ENCODE measurements around the gene MAP4K3. TPM values are rescaled to one million over a fixed set of nuclear protein-coding genes. Genes with fewer than 3 reads are reported as not detected.

MAP4K3 gene
- 10 to 100 TPM; 10.9 to 13.1 TPM for total RNA-seq

DNA sequence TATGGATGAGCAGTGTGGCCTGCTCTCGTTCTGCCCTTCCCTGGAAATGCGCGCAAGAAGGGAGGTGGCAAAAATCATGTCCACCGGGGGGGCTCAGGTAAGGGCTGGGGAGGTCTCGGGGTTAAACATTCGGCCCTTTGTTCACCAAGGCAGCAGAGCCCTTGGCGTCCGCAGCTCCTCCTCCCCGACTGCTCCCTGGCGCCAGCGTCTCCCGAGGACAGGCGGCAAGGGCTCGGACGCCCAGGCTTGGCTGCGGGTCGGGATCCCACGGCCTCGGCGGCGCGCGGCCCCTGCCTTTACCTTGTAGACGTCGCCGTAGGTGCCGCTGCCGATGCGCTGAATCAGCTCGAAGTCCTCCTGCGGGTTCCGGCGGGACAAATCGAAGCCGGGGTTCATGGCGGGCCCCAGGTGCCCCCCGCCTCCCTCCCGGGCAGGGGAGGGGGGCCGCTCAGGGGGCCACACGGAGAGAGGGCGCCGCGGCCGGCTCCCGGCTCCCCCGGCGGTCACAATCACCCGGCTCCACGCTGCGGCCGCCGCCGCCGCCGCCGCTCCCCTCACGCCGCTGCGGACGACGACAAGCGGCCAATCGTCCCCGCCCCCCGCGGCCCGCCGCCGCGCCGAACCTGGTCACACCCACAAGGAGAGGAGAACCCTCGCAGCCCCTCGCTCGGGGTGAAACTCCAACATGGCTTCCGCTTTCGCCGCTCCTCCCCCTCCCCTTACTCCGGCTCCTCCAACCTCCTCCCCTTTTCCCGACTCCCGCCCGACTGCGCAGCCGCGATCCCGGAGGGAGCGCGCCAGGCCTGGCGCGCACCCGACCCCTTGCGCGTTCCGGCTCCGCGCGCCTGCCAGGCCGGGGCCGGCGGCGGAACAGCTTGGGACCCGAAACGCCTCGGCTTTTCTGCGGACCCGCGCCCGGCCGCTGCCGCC, at the start of gene MAP4K3:
MAP4K3 (minus strand) TSS at position 694 of the 930 bp plus-strand sequence; CDS start at position 396, 298 bp downstream.
- H3K4me1 Mint-ChIP-seq = peaks cover 37% of the 10 kb centered on the region
- H3K36me3 Mint-ChIP-seq = peaks cover 4% of the 10 kb centered on the region
- H3K4me3 Mint-ChIP-seq = peak within 1 kb of the TSS; percentile 80
- ATAC-seq (peak; percentile 79), DNase-seq (peak; percentile 85)
- peaks cover 4% of the 10 kb centered on the region for H3K9me3 Mint-ChIP-seq (ENCODE audit: low read depth)
- CTCF ChIA-PET = interaction anchor here (1.6 kb wide), 1 partner anchor 57 kb away, joined by 3 read pairs; no protein-coding TSS in a partner anchor
- H3K27me3 Mint-ChIP-seq = no peaks in the 10 kb centered on the region
- H3K27ac Mint-ChIP-seq = peak within 1 kb of the TSS; percentile 81

DNA sequence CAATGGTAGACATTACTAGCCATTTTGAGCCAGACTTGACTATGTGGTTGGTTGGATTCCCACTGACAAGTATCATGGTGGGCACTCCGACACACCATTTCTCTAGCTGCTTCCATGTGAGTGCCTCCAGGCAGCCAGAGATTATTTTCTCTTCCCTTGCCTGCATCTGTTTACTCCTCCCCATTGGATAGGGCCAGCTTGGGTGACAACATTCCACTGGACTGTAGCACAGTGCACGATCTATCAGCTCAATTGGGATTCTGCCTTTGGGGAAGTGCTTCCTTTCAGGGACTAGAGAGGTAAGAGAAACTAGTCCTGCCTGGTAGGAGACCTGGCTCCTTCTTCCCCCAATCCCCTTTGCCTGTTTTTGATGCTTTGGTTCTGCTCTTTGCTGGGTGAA, 49.0 kb upstream of the MAP4K3 start:
- CTCF ChIA-PET = no interaction called here
- DNase-seq (no peak), ATAC-seq (no peak)
- Mint-ChIP-seq H3K4me3 (no peak overlapping the region), H3K4me1 (peaks cover 3% of the 10 kb centered on the region), H3K27me3 (peaks cover 33% of the 10 kb centered on the region), H3K36me3 (peaks cover 2% of the 10 kb centered on the region), H3K27ac (no peak overlapping the region), H3K9me3 (ENCODE audit: low read depth) (no peaks in the 10 kb centered on the region)

DNA sequence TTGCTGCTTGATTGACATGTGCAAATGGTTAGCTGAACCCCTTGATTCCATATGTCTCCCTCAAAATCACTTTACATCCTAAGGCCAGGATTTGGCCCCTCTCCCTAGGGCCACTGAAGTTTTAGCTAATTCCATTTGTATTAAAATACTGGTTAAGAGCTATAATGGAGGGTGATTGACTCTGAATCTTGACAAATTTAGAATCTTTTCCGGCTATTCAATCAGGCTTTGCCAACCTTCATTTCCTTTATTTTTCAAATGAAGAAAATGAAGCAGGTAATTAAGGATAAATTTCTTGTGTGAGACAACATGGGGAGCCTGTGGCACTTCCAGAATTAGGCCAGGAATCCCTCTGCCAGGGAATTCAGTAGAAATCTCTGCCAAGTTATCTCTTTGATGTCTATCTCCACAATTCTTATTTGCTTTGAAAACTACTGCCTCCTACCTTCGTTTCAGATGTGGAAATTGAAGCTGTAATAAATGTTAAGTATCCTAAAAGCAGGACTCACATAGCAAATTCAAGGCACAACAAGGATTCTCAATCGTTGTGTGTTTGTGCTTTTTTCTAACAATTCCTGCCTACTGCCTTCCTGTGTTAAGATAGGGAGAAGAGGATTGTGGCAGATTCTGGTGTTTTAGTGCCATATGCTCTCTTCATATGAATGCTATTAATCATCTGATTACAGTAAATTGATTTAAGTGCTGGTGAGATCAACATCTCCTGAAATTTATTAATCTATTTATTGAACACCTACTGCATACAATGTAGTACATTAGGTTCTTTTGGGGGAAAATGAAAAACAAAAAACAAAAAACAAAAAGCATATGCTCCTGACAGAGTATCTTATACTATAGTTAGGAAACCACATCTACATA, 47.8 kb upstream of the MAP4K3 start:
- CTCF ChIA-PET = no interaction called here
- Mint-ChIP-seq H3K27me3 (peaks cover 30% of the 10 kb centered on the region), H3K27ac (no peak overlapping the region)

DNA sequence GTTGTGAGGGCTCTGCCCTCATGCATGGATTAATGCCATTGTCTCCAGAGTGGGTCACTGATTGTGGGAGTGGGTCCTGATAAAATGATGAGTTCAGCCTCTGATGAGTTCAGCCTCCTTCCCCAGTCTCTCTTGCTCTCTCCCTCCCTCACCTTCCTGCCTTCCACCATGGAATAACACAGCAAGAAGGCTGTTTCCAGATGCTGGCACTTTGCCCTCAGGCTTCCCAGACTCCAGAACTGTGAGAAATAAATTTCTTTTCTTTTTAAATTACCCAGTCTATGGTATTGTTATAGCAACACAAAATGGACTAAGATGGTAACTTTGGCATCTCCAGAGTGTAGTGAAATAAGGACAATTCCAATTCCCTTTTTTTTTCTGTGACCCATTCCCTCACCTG, 47.1 kb upstream of the MAP4K3 start:
- DNase-seq = no peak
- no peaks in the 10 kb centered on the region for H3K36me3 Mint-ChIP-seq
- CTCF ChIA-PET = no interaction called here
- H3K9me3 Mint-ChIP-seq (ENCODE audit: low read depth) = no peaks in the 10 kb centered on the region
- peaks cover 30% of the 10 kb centered on the region for H3K27me3 Mint-ChIP-seq
- H3K4me3 Mint-ChIP-seq = no peak overlapping the region
- no peak for ATAC-seq
- no peak overlapping the region for H3K27ac Mint-ChIP-seq
- H3K4me1 Mint-ChIP-seq = no peaks in the 10 kb centered on the region

More for the DNA sequence above, 47.8 kb upstream of the MAP4K3 start:
- Mint-ChIP-seq H3K4me1 (no peaks in the 10 kb centered on the region), H3K4me3 (no peak overlapping the region), H3K36me3 (no peaks in the 10 kb centered on the region), H3K9me3 (ENCODE audit: low read depth) (no peaks in the 10 kb centered on the region)
- no peak for ATAC-seq
- DNase-seq = no peak

DNA sequence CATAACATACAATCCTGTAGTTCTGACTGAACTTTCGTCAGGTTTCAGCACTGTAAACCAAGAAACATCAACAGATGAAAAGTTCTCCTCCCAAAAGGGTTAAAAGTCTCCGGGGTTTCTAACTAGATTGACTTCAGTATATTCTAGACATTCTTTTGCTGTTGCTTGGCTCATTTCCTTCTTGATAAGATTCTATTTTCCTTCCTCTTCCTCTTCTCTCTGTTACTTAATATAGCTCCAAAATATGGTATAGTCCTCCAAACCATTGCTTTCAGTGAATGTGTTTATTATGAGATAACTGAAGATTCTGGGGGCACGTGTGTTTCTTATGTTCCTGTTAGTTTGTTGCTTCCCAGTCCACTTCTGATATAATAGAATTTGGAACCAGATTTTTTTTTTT, 46.4 kb upstream of the MAP4K3 start:
- Mint-ChIP-seq H3K36me3 (peaks cover 2% of the 10 kb centered on the region), H3K27me3 (peaks cover 30% of the 10 kb centered on the region), H3K4me3 (no peak overlapping the region), H3K4me1 (no peaks in the 10 kb centered on the region), H3K27ac (no peak overlapping the region), H3K9me3 (ENCODE audit: low read depth) (no peaks in the 10 kb centered on the region)
- DNase-seq = no peak
- CTCF ChIA-PET = no interaction called here
- no peak for ATAC-seq

DNA sequence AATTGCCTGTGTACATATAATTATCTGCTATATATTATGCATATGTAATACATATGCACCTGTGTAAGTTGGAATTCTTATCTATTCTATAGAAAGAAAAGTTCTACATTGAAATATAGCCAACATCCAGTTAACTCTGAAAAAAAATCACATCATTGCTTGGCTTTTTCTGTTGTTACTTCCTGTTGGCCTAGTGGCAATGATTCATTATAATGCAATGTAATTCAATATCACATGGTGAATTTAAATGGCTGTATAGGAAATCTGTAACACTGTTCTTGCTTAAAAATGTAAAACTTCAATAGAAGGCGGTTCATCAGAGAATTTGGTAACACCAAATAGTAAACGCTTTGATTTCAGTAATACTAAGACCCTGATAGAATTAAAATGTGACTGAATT, 44.5 kb upstream of the MAP4K3 start:
- Mint-ChIP-seq H3K36me3 (peaks cover 19% of the 10 kb centered on the region), H3K27ac (no peak overlapping the region), H3K4me3 (no peak overlapping the region), H3K27me3 (peaks cover 21% of the 10 kb centered on the region), H3K4me1 (no peaks in the 10 kb centered on the region), H3K9me3 (ENCODE audit: low read depth) (peaks cover 8% of the 10 kb centered on the region)
- CTCF ChIA-PET = interaction anchor here (0.6 kb wide), 1 partner anchor 534 kb away, joined by 3 read pairs; no protein-coding TSS in a partner anchor
- DNase-seq (no peak), ATAC-seq (no peak)

DNA sequence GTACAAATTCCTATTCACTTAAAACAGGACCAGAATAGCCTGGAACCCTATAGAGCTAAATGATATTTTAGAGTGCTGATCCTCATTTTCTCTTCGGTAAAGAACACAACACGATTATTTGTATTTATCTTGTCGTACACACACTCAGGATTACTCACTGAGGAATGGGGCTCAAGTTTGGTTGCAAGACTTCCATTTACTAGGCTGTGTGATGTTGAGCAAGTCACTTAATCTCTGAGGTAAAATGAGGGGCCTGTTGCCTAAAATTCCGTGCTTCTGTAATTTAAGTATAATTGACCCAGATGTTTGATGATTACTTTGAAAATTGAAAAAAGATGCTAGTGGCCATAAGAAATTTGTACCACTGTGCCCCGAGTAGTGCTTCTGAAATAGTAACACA, 42.6 kb upstream of the MAP4K3 start:
- peaks cover 11% of the 10 kb centered on the region for H3K9me3 Mint-ChIP-seq (ENCODE audit: low read depth)
- DNase-seq (no peak), ATAC-seq (no peak)
- no peaks in the 10 kb centered on the region for H3K4me1 Mint-ChIP-seq
- no peak overlapping the region for H3K27ac Mint-ChIP-seq
- H3K4me3 Mint-ChIP-seq = no peak overlapping the region
- H3K36me3 Mint-ChIP-seq = peaks cover 27% of the 10 kb centered on the region
- CTCF ChIA-PET = no interaction called here
- peaks cover 6% of the 10 kb centered on the region for H3K27me3 Mint-ChIP-seq

DNA sequence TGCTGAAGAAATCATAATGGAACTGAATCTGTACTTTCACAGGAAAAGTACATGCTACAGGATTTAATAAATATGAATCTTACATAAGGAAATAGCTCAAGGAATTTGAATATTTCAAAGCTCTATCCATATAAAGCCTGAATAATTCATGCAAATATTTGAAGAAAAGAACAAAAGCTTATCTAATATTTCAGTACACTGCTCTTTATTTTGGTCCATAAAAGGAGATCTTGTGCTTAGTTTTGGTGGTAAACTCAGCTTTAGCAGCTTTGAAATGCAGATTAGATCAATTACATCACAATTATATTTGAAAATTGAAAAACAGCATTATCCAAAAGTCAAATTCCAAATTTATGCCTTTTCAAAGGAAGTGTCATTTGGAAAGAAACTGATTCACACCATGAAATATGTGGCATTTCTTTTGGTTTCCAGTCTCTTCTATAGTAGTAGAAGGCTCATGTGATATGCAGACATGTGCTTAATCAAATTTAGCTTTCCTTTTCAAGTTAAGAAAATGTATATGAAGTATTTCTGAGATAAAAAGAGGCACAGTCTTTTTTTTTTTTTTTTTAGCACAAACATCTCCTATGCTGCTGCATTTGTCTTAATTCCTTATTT, 42.1 kb upstream of the MAP4K3 start:
- H3K27ac Mint-ChIP-seq = no peak overlapping the region
- H3K9me3 Mint-ChIP-seq (ENCODE audit: low read depth) = peaks cover 11% of the 10 kb centered on the region
- ATAC-seq = no peak
- peaks cover 27% of the 10 kb centered on the region for H3K36me3 Mint-ChIP-seq
- no peaks in the 10 kb centered on the region for H3K4me1 Mint-ChIP-seq
- peaks cover 4% of the 10 kb centered on the region for H3K27me3 Mint-ChIP-seq
- H3K4me3 Mint-ChIP-seq = no peak overlapping the region
- DNase-seq = no peak
- CTCF ChIA-PET = no interaction called here

DNA sequence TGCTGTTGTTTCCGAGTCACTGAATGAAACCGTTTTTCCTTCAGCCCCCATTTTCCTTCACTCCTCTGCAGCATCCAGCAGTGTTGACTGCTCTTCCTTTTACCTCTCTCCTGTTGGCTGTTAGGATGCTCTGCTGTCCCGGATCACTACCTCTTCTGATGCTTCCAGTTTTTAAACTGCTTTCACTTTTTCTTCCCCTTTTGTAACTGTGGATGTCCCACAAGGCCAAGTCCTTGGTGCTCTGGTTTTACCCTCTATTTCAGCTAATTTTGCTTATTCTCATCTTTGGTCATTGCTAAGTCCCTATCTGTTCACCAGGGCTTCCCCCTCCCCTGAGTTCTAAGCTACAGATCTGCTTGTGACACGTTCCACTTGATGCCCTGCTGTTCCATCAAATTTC, 39.4 kb upstream of the MAP4K3 start:
- H3K4me3 Mint-ChIP-seq = no peak overlapping the region
- peaks cover 11% of the 10 kb centered on the region for H3K9me3 Mint-ChIP-seq (ENCODE audit: low read depth)
- H3K27ac Mint-ChIP-seq = no peak overlapping the region
- no peak for DNase-seq
- peaks cover 27% of the 10 kb centered on the region for H3K36me3 Mint-ChIP-seq
- CTCF ChIA-PET = no interaction called here
- H3K4me1 Mint-ChIP-seq = no peaks in the 10 kb centered on the region
- ATAC-seq = no peak
- H3K27me3 Mint-ChIP-seq = no peaks in the 10 kb centered on the region

DNA sequence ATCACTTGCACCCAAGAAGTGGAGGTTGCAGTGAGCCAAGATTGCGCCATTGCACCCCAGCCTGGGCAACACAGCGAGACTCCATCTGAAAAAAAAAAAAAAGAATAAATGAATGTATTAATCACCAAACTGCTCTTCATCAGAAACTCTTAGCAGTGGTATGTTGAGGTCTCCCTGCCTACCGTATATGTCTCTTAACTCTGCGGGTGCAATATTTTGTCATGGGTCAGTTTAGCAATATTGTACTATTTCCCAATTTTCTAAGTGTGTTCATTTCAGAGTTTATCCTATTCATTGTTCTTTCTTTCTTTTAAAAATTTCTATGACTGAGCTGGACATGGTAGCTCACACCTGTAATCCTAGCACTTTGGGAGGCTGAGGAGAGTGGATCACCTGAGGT, 37.9 kb upstream of the MAP4K3 start:
- no peak for DNase-seq
- Mint-ChIP-seq H3K36me3 (peaks cover 27% of the 10 kb centered on the region), H3K4me1 (no peaks in the 10 kb centered on the region), H3K4me3 (no peak overlapping the region), H3K27ac (no peak overlapping the region), H3K27me3 (no peaks in the 10 kb centered on the region), H3K9me3 (ENCODE audit: low read depth) (peaks cover 11% of the 10 kb centered on the region)
- no peak for ATAC-seq
- CTCF ChIA-PET = interaction anchor here (0.7 to 1.5 kb wide), 2 partner anchors 20 to 753 kb away, joined by 3 read pairs; no protein-coding TSS in a partner anchor

DNA sequence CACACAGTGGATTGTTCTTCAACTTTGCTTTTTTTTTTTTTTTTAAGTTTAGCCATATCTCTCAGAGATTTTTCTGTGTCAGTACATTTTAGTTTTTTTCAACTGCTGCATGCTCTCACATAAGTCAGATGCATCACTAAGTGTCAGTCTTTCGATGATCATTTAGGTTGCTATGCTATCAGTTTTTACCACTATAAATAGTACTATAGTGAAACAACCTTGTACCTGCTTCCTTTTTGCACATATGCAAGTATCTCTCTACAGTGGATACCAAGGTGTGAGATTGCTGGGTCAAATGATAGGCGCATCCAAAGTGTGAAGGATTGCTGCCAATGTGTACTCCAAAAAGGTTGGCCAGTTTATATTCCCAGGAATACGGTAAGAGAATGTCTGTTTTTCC, 33.5 kb upstream of the MAP4K3 start:
- H3K36me3 Mint-ChIP-seq = peaks cover 2% of the 10 kb centered on the region
- CTCF ChIA-PET = no interaction called here

DNA sequence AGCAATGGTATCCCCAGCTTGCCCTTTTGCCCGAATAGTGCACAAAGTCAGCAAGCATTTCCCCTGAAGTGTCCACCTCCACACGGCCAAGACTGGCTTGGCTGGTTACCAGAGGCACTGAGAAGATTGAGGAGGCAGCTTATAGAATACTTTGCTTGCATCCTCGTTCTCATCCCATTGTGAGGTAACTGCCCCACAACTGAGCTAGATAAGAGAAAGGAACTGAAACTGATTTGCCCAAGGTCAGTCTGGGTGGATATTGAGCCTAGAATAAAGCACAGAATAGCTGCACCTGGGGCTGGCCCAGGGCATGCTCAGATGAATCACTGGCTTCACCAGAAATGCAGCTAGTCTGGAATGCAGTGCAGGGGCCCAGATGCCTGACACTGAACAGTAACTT, 32.7 kb upstream of the MAP4K3 start:
- ATAC-seq (no peak), DNase-seq (no peak)
- H3K36me3 Mint-ChIP-seq = no peaks in the 10 kb centered on the region
- peaks cover 9% of the 10 kb centered on the region for H3K4me1 Mint-ChIP-seq
- no peak overlapping the region for H3K27ac Mint-ChIP-seq
- CTCF ChIA-PET = interaction anchor here (0.9 to 1.1 kb wide), 2 partner anchors 10 to 15 kb away, joined by 3 read pairs; no protein-coding TSS in a partner anchor
- H3K27me3 Mint-ChIP-seq = no peaks in the 10 kb centered on the region
- H3K4me3 Mint-ChIP-seq = no peak overlapping the region
- no peaks in the 10 kb centered on the region for H3K9me3 Mint-ChIP-seq (ENCODE audit: low read depth)

More for the DNA sequence above, 33.5 kb upstream of the MAP4K3 start:
- H3K4me1 Mint-ChIP-seq = peaks cover 9% of the 10 kb centered on the region
- no peaks in the 10 kb centered on the region for H3K27me3 Mint-ChIP-seq
- no peaks in the 10 kb centered on the region for H3K9me3 Mint-ChIP-seq (ENCODE audit: low read depth)
- no peak overlapping the region for H3K27ac Mint-ChIP-seq
- no peak overlapping the region for H3K4me3 Mint-ChIP-seq
- ATAC-seq (no peak), DNase-seq (no peak)
